H9 (cell line): ENCODE measurements around the gene S1PR3. TPM values are rescaled to one million over a fixed set of nuclear protein-coding genes. Genes with fewer than 3 reads are reported as not detected.

Experiments used
- DNase-seq: peaks from one replicate; pipeline ENCODE4 v3.0.0-alpha.2; 2017
- H2AFZ ChIP-seq: one replicate; pipeline ENCODE4 v1.6.1; 2013; ENCODE audit warnings: mild to moderate bottlenecking, low read length, control low read depth, moderate library complexity
- H2AK5ac ChIP-seq: 2 replicates; pipeline ENCODE4 v1.6.1; 2013; ENCODE audit warnings: low read length, control low read depth, mixed read lengths; ENCODE audit not compliant: insufficient read length
- H2BK120ac ChIP-seq: one replicate; pipeline ENCODE4 v1.6.1; 2013; ENCODE audit warnings: low read depth, mild to moderate bottlenecking, low read length, control low read depth, inconsistent platforms; ENCODE audit not compliant: poor library complexity, severe bottlenecking
- H2BK12ac ChIP-seq: 2 replicates; pipeline ENCODE4 v1.6.1; 2013; ENCODE audit warnings: low read length, control low read depth, mixed read lengths, low read depth; ENCODE audit not compliant: insufficient read length
- H2BK15ac ChIP-seq: 2 replicates; pipeline ENCODE4 v1.6.1; 2013; ENCODE audit warnings: low read depth, low read length, control low read depth
- H2BK20ac ChIP-seq: one replicate; pipeline ENCODE4 v1.6.1; 2013; ENCODE audit warnings: low read depth, mild to moderate bottlenecking, low read length, control low read depth, inconsistent platforms; ENCODE audit not compliant: poor library complexity, severe bottlenecking
- H2BK5ac ChIP-seq: 2 replicates; pipeline ENCODE4 v1.6.1; 2013; ENCODE audit warnings: low read length, control low read depth, mixed read lengths; ENCODE audit not compliant: insufficient read length
- H3K14ac ChIP-seq: 2 replicates; pipeline ENCODE4 v1.6.1; 2013; ENCODE audit warnings: low read length, control low read depth; ENCODE audit not compliant: insufficient read depth
- H3K18ac ChIP-seq: 2 replicates; pipeline ENCODE4 v1.6.1; 2013; ENCODE audit warnings: low read depth, mild to moderate bottlenecking, mixed read lengths, low read length, control low read depth; ENCODE audit not compliant: insufficient read length
- H3K23ac ChIP-seq: 2 replicates; pipeline ENCODE4 v1.6.1; 2013; ENCODE audit warnings: low read length, control low read depth, mixed read lengths, low read depth; ENCODE audit not compliant: insufficient read length
- H3K23me2 ChIP-seq: 2 replicates; pipeline ENCODE4 v1.6.1; 2013; ENCODE audit warnings: low read depth, mild to moderate bottlenecking, mixed read lengths, low read length, control low read depth; ENCODE audit not compliant: insufficient read length, poor library complexity, severe bottlenecking
- H3K27ac ChIP-seq: 2 replicates; pipeline ENCODE4 v1.5.1; 2013; ENCODE audit warnings: low read length, control low read depth, mixed read lengths, low read depth; ENCODE audit not compliant: insufficient read length
- H3K27me3 ChIP-seq: 2 replicates; pipeline ENCODE4 v1.6.1; 2013; ENCODE audit warnings: low read length, control low read depth, inconsistent platforms; ENCODE audit not compliant: insufficient read depth
- H3K4ac ChIP-seq: 2 replicates; pipeline ENCODE4 v1.6.1; 2013; ENCODE audit warnings: low read depth, mild to moderate bottlenecking, control low read depth, inconsistent platforms, low read length, moderate library complexity
- H3K4me1 ChIP-seq: 2 replicates; pipeline ENCODE4 v1.6.1; 2013; ENCODE audit warnings: low read length, control low read depth, inconsistent platforms; ENCODE audit not compliant: insufficient read depth
- H3K4me2 ChIP-seq: 2 replicates; pipeline ENCODE4 v1.6.1; 2013; ENCODE audit warnings: low read length, control low read depth, mixed read lengths; ENCODE audit not compliant: insufficient read length, insufficient read depth
- H3K56ac ChIP-seq: 2 replicates; pipeline ENCODE4 v1.6.1; 2013; ENCODE audit warnings: low read depth, mild to moderate bottlenecking, mixed read lengths, low read length, control low read depth; ENCODE audit not compliant: insufficient read length
- H3K79me1 ChIP-seq: 2 replicates; pipeline ENCODE4 v1.6.1; 2013; ENCODE audit warnings: low read depth, mild to moderate bottlenecking, moderate library complexity, low read length, control low read depth, inconsistent platforms; ENCODE audit not compliant: insufficient read depth, poor library complexity, severe bottlenecking
- H3K79me2 ChIP-seq: 2 replicates; pipeline ENCODE4 v1.6.1; 2013; ENCODE audit warnings: low read length, control low read depth, inconsistent platforms; ENCODE audit not compliant: insufficient read depth
- H3K9ac ChIP-seq: 2 replicates; pipeline ENCODE4 v1.6.1; 2013; ENCODE audit warnings: low read length, control low read depth, mixed read lengths; ENCODE audit not compliant: insufficient read length; ENCODE audit errors: extremely low read depth
- H3K9me3 ChIP-seq: one replicate; pipeline ENCODE4 v1.6.1; 2013; ENCODE audit warnings: low read depth, low read length, inconsistent platforms; ENCODE audit not compliant: control insufficient read depth
- H3T11ph ChIP-seq: one replicate; pipeline ENCODE4 v1.6.1; 2013; ENCODE audit warnings: mild to moderate bottlenecking, low read length, control low read depth, inconsistent platforms
- H4K20me1 ChIP-seq: one replicate; pipeline ENCODE4 v1.6.1; 2013; ENCODE audit not compliant: control insufficient read depth, insufficient read length, insufficient read depth
- H4K5ac ChIP-seq: 2 replicates; pipeline ENCODE4 v1.6.1; 2013; ENCODE audit warnings: low read depth, mild to moderate bottlenecking, mixed read lengths, low read length, control low read depth; ENCODE audit not compliant: insufficient read length
- H4K8ac ChIP-seq: replicated peaks from 2 replicates; pipeline ENCODE4 v1.6.1; 2013; ENCODE audit warnings: low read length, control low read depth, mixed read lengths, low read depth; ENCODE audit not compliant: insufficient read length
- H4K91ac ChIP-seq: 2 replicates; pipeline ENCODE4 v1.6.1; 2013; ENCODE audit warnings: low read depth, mild to moderate bottlenecking, moderate library complexity, mixed read lengths, low read length, control low read depth; ENCODE audit not compliant: insufficient read length
- H3K27ac Mint-ChIP-seq, 3 experiments: 2 replicates in 2 of 3; 3 replicates in 1 of 3; pipeline ENCODE4 v1.8.0; 2020 to 2021; ENCODE audit warnings: mixed read lengths in 3 of 3, mild to moderate bottlenecking in 1 of 3, moderate library complexity in 1 of 3
- H3K27me3 Mint-ChIP-seq: 2 replicates; pipeline ENCODE4 v1.8.0; 2021; ENCODE audit warnings: low read depth, mild to moderate bottlenecking, moderate library complexity, mixed read lengths
- H3K36me3 Mint-ChIP-seq, 3 experiments: 2 replicates in 2 of 3; 3 replicates in 1 of 3; pipeline ENCODE4 v1.8.0; 2020 to 2021; ENCODE audit warnings: low read depth in 3 of 3, mixed read lengths in 3 of 3; ENCODE audit not compliant: insufficient read depth in 1 of 3
- H3K4me1 Mint-ChIP-seq, 2 experiments: 2 replicates each; pipeline ENCODE4 v1.8.0; 2020; ENCODE audit warnings: mixed read lengths in 2 of 2
- H3K4me3 Mint-ChIP-seq, 2 experiments: 2 replicates in 1 of 2; 3 replicates in 1 of 2; pipeline ENCODE4 v1.8.0; 2020 to 2021; ENCODE audit warnings: mild to moderate bottlenecking in 2 of 2, mixed read lengths in 2 of 2, moderate library complexity in 1 of 2
- H3K9me3 Mint-ChIP-seq, 2 experiments: 2 replicates in 1 of 2; 3 replicates in 1 of 2; pipeline ENCODE4 v1.8.0; 2020; ENCODE audit warnings: mild to moderate bottlenecking in 2 of 2, mixed read lengths in 2 of 2, moderate library complexity in 1 of 2
- CTCF ChIP-seq: fragments of 200-600 bp; sonication (generic); conservative IDR thresholded peaks from 3 replicates; pipeline ENCODE4 v1.8.0; 2021; ENCODE audit warnings: antibody characterized with exemption, mild to moderate bottlenecking
- WGBS: extraction: QIAGEN DNeasy Blood & Tissue Kit; methylation state at CpG from one replicate; pipeline ENCODE4 v1.1.7; 2013; ENCODE audit warnings: missing lambda C conversion rate, low lambda C conversion rate, mixed read lengths; ENCODE audit not compliant: insufficient read length; ENCODE audit errors: extremely low coverage; 5-methylcytosine and 5-hydroxymethylcytosine counted together
- total RNA-seq: library from RNA; stranded (reverse); gene quantifications from 2 replicates; pipeline ENCODE4 v1.2.1, GENCODE V29; 2021

Gene S1PR3
- total RNA-seq, 1 experiment from 2014 or later: 3.3 TPM

GRCh38 chr9:88988796-88989641, 2.2 kb upstream of the S1PR3 start:
- no peaks in the 10 kb centered on the region; the same call in 1 of the 2 replicates for H3K4me1 ChIP-seq
- H3K23ac ChIP-seq: no peak overlapping the region
- H4K5ac ChIP-seq: no peak overlapping the region
- H2BK120ac ChIP-seq: no peak overlapping the region
- no peak overlapping the region for H4K91ac ChIP-seq
- H3K27ac ChIP-seq: no peak overlapping the region
- H2BK15ac ChIP-seq: no peak overlapping the region
- no peak overlapping the region for H2AFZ ChIP-seq
- H3K27me3 ChIP-seq: 0 out of 2 replicates have a peak, but pooled peaks cover 2% of the 10 kb centered on the region
- WGBS: no CpG with 5 or more reads among the region's 7 CpGs
- Mint-ChIP-seq H3K9me3 (peaks cover 3% of the 10 kb centered on the region in 2 experiments), H3K27me3 (peaks cover 16% of the 10 kb centered on the region), H3K4me1 (peaks cover 24 to 33% of the 10 kb centered on the region in 2 experiments), H3K4me3 (peak overlapping the region in 1 of 2 experiments; percentile 44; a peak in 2 of 5 replicates), H3K36me3 (0 out of 7 replicates have a peak, but pooled peaks cover 0 to 2% (median 0%) of the 10 kb centered on the region in 3 experiments), H3K27ac (0 out of 7 replicates have a peak overlapping the region, but pooled peaks of 1 of the 3 experiments have one; percentile 48)
- no peak overlapping the region for H4K8ac ChIP-seq
- no peak overlapping the region for H3K18ac ChIP-seq
- no peak overlapping the region for H3K9ac ChIP-seq
- H3K4me2 ChIP-seq: no peak overlapping the region
- no peak overlapping the region for H2AK5ac ChIP-seq
- no peak overlapping the region for H2BK20ac ChIP-seq
- H3K79me2 ChIP-seq: no peaks in the 10 kb centered on the region
- H3K9me3 ChIP-seq: no peaks in the 10 kb centered on the region
- no peaks in the 10 kb centered on the region for H4K20me1 ChIP-seq
- no peak overlapping the region for H2BK12ac ChIP-seq
- H3K4ac ChIP-seq: no peak overlapping the region
- H3K79me1 ChIP-seq: no peaks in the 10 kb centered on the region
- no peak overlapping the region for H3K14ac ChIP-seq
- H3T11ph ChIP-seq: no peak overlapping the region
- TF ChIP-seq CTCF: no peak
- DNase-seq: no peak
- H3K56ac ChIP-seq: no peak overlapping the region
- peaks cover 18% of the 10 kb centered on the region for H3K23me2 ChIP-seq
- no peak overlapping the region for H2BK5ac ChIP-seq
